ENCODE data around the gene REXO4. TPM values are rescaled to one million over a fixed set of nuclear protein-coding genes. Genes with fewer than 3 reads are reported as not detected.

REXO4 gene
- total and polyA plus RNA-seq, 2 of the 8 experiments (the other 6 are each of a cell fraction or from before 2014, with no cell fraction given): 19.1 to 38.3 TPM

- no peak overlapping the region for H3K27ac ChIP-seq (ENCODE audit: low read depth, low read length)
- peaks cover 0 to 8% (median 1%) of the 10 kb centered on the region in 4 experiments; a peak in 3 of 7 replicates for H3K27me3 ChIP-seq (replicated peaks in 1 of 4; ENCODE audit: control insufficient read depth in 3 of 4, extremely low read depth in 1 of 4, insufficient read depth in 3 of 4, low read length in 3 of 4)
- H3K23me2 ChIP-seq (ENCODE audit: low read depth, low read length): peaks cover 4% of the 10 kb centered on the region
- POLR2A ChIA-PET (ENCODE audit: partially characterized antibody): interaction anchor here (1.3 to 3.6 kb wide), 2 partner anchors 36 to 75 kb away, joined by 3 to 19 read pairs; partner anchors contain the start of genes MED22 and RPL7A
- H2AK5ac ChIP-seq (ENCODE audit: low read depth, low read length): no peak overlapping the region
- no peaks in the 10 kb centered on the region for H3K79me1 ChIP-seq (ENCODE audit: low read depth, low read length)
- no peak overlapping the region for H3K4ac ChIP-seq (replicated peaks; ENCODE audit: insufficient read length, low read depth, low read length)
- no peak overlapping the region for H3K9ac ChIP-seq (replicated peaks in 1 of 4; ENCODE audit: extremely low read depth in 1 of 4, low read depth in 3 of 4, low read length in 3 of 4)
- no peak overlapping the region for H4K8ac ChIP-seq (ENCODE audit: extremely low read depth, insufficient read depth, low read length)
- no peak overlapping the region for H2BK20ac ChIP-seq (ENCODE audit: low read length)
- H4K91ac ChIP-seq (replicated peaks; ENCODE audit: insufficient read length, low read length): no peak overlapping the region
- no peak overlapping the region for H3K4me2 ChIP-seq (ENCODE audit: insufficient read depth in 1 of 2, low read depth in 2 of 2, low read length in 2 of 2)
- H3K79me2 ChIP-seq (ENCODE audit: control insufficient read depth in 1 of 2, insufficient read depth in 2 of 2, low read length in 2 of 2): no peaks in the 10 kb centered on the region
- no peaks in the 10 kb centered on the region for H3K36me3 ChIP-seq (ENCODE audit: control insufficient read depth in 2 of 4, insufficient read depth in 4 of 4, low read length in 3 of 4)
- no peak overlapping the region for H3K56ac ChIP-seq (replicated peaks; ENCODE audit: insufficient read length, low read depth, low read length)
- CTCF ChIA-PET (ENCODE audit: partially characterized antibody): interaction anchor here (1.1 to 3.7 kb wide), 8 partner anchors 10 to 234 kb away, joined by 3 to 16 read pairs (median 4); no protein-coding TSS in a partner anchor
- no peak overlapping the region for H3K14ac ChIP-seq (ENCODE audit: insufficient read length)
- H3K9me3 ChIP-seq (ENCODE audit: insufficient read depth in 2 of 2, low read depth in 1 of 2, low read length in 1 of 2): no peaks in the 10 kb centered on the region
- H2BK5ac ChIP-seq (ENCODE audit: low read depth, low read length): no peak overlapping the region
- H2BK12ac ChIP-seq (ENCODE audit: low read depth, low read length): no peak overlapping the region
- peaks cover 0 to 14% (median 6%) of the 10 kb centered on the region in 4 experiments; a peak in 5 of 7 replicates for H3K4me1 ChIP-seq (replicated peaks in 1 of 4; ENCODE audit: control insufficient read depth in 3 of 4, insufficient read depth in 4 of 4, low read length in 3 of 4)
- no peak overlapping the region for H3K4me3 ChIP-seq (ENCODE audit: extremely low read depth in 1 of 4, insufficient read depth in 2 of 4, low read depth in 3 of 4, low read length in 4 of 4)
- no peak overlapping the region for H4K5ac ChIP-seq (ENCODE audit: insufficient read length, low read depth, low read length)
- FAIRE-seq (no peak), DNase-seq (ENCODE audit: low read depth in 1 of 2, low spot score in 2 of 2) (no peak)
- WGBS, 2 experiments (ENCODE audit: extremely low coverage in 1 of 2, insufficient coverage in 1 of 2, insufficient read length in 1 of 2, insufficient replicate concordance in 2 of 2, low coverage in 1 of 2, low lambda C conversion rate in 2 of 2, missing lambda C conversion rate in 1 of 2): 93% methylated on average over 3 of the region's 3 CpGs; no CpG with 5 or more reads in 1 of the 2 experiments
- no peak overlapping the region for H2BK120ac ChIP-seq (replicated peaks; ENCODE audit: low read depth, low read length)
- H3K23ac ChIP-seq (ENCODE audit: insufficient read length): no peak overlapping the region
- no peak overlapping the region for H3K18ac ChIP-seq (ENCODE audit: extremely low read depth, low read length)
- no peak overlapping the region for H2BK15ac ChIP-seq (ENCODE audit: low read length)
- no peak overlapping the region for H2AFZ ChIP-seq (ENCODE audit: low read length)
- no peaks in the 10 kb centered on the region for H4K20me1 ChIP-seq (replicated peaks in 1 of 2; ENCODE audit: control insufficient read depth in 1 of 2, insufficient read depth in 2 of 2, low read length in 2 of 2)
- TF ChIP-seq POLR2AphosphoS5 (IDR thresholded peaks at IDR 0.05; ENCODE audit: low read depth, low read length): no peak
- TF ChIP-seq, protein P1, sequence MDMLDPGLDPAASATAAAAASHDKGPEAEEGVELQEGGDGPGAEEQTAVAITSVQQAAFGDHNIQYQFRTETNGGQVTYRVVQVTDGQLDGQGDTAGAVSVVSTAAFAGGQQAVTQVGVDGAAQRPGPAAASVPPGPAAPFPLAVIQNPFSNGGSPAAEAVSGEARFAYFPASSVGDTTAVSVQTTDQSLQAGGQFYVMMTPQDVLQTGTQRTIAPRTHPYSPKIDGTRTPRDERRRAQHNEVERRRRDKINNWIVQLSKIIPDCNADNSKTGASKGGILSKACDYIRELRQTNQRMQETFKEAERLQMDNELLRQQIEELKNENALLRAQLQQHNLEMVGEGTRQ (IDR thresholded peaks at IDR 0.05; ENCODE audit: low read length): no peak
- TF ChIP-seq SP2 (IDR thresholded peaks at IDR 0.05; ENCODE audit: low read length): no peak
- no peak for TF ChIP-seq HDAC2 (IDR thresholded peaks at IDR 0.05; ENCODE audit: borderline replicate concordance in 1 of 2, low read depth in 2 of 2, low read length in 2 of 2)
- no peak for TF ChIP-seq KDM4A (IDR thresholded peaks at IDR 0.05; ENCODE audit: low read depth, low read length, severe bottlenecking)
- TF ChIP-seq ZNF274 (IDR thresholded peaks at IDR 0.05; ENCODE audit: borderline replicate concordance, extremely low read depth, low read length): no peak
- TF ChIP-seq TAF7 (optimal IDR thresholded peaks at IDR 0.05; ENCODE audit: borderline replicate concordance, low read depth, low read length): no peak
- no peak for TF ChIP-seq SAP30 (IDR thresholded peaks at IDR 0.05; ENCODE audit: insufficient read depth, insufficient replicate concordance, low read length)
- no peak for TF ChIP-seq SP1 (IDR thresholded peaks at IDR 0.05; ENCODE audit: low read depth, low read length)
- no peak for TF ChIP-seq RBBP5 (IDR thresholded peaks at IDR 0.05; ENCODE audit: borderline replicate concordance, low read depth, low read length)
- no peak for TF ChIP-seq CBX5 (IDR thresholded peaks at IDR 0.05; ENCODE audit: low read depth, low read length)
- TF ChIP-seq EGR1 (IDR thresholded peaks at IDR 0.05; ENCODE audit: borderline replicate concordance, low read depth, low read length): no peak
- TF ChIP-seq MAFK (IDR thresholded peaks at IDR 0.05; ENCODE audit: low read depth, low read length): no peak
These were observed 5.4 kb upstream of the REXO4 start for GRCh38 chr9:133423216-133423615.

All from H1 (cell line).